PC-9 (cell line): ENCODE measurements around the gene KRTAP10-3. TPM values are rescaled to one million over a fixed set of nuclear protein-coding genes. Genes with fewer than 3 reads are reported as not detected.
"Not testable (repeated sequence)": the region's sequence is repeated elsewhere in the genome, so short reads cannot be mapped to it uniquely, and the experiment has no call there.

ENCODE experiments used
- BruUV-seq: library from RNA; stranded (reverse); fragments of 400-500 nt; replicated peaks from 2 replicates; lab custom pipeline; 2021; lab: Mats Ljungman, UMichigan
- CTCF ChIA-PET: fragments of 300-600 bp; sonication (Branson Sonifier 250); formaldehyde crosslinking; loops from one replicate; lab custom pipeline; 2022; ENCODE audit warnings: antibody characterized with exemption; lab: Charles Lee
- POLR2A ChIA-PET: fragments of 300-600 bp; sonication (Branson Sonifier 250); formaldehyde crosslinking; loops from one replicate; lab custom pipeline; 2022; ENCODE audit warnings: antibody characterized with exemption; ENCODE audit not compliant: unreplicated experiment; lab: Charles Lee
- DNase-seq, 2 experiments: peaks; one replicate each; pipeline versions ENCODE4 v3.0.0 to v3.0.0-alpha.2; 2015 to 2022; ENCODE audit warnings: mixed read lengths in 1 of 2
- H2AFZ ChIP-seq: fragments of 200-600 bp; sonication (generic); 2 replicates; pipeline ENCODE4 v1.8.1; 2017; ENCODE audit warnings: antibody characterized with exemption
- H3F3A ChIP-seq: fragments of 200-600 bp; sonication (generic); 2 replicates; pipeline ENCODE4 v1.8.1; 2017; ENCODE audit warnings: antibody characterized with exemption, mild to moderate bottlenecking, low read depth; ENCODE audit not compliant: insufficient read depth
- H3K27ac ChIP-seq: fragments of 200-600 bp; sonication (generic); 2 replicates; pipeline ENCODE4 v1.6.1; 2016; ENCODE audit warnings: mixed run types
- H3K27me3 ChIP-seq: fragments of 200-600 bp; sonication (generic); 2 replicates; pipeline ENCODE4 v1.6.1; 2016; ENCODE audit warnings: low read depth, mixed run types; ENCODE audit not compliant: insufficient read depth
- H3K36me3 ChIP-seq: fragments of 200-600 bp; sonication (generic); 2 replicates; pipeline ENCODE4 v1.6.1; 2016; ENCODE audit warnings: low read depth, mixed run types
- H3K4me1 ChIP-seq: fragments of 200-600 bp; sonication (generic); replicated peaks from 2 replicates; pipeline ENCODE4 v1.6.1; 2016; ENCODE audit warnings: mixed run types; ENCODE audit not compliant: insufficient read depth
- H3K4me2 ChIP-seq: fragments of 200-600 bp; sonication (generic); 2 replicates; pipeline ENCODE4 v1.6.1; 2017; ENCODE audit warnings: mixed run types
- H3K4me3 ChIP-seq: fragments of 200-600 bp; sonication (generic); 2 replicates; pipeline ENCODE4 v1.6.1; 2016; ENCODE audit warnings: mixed run types
- H3K79me2 ChIP-seq: fragments of 200-600 bp; sonication (generic); 2 replicates; pipeline ENCODE4 v1.6.1; 2017; ENCODE audit warnings: low read depth, mixed run types
- H3K9me2 ChIP-seq: fragments of 200-600 bp; sonication (generic); 2 replicates; pipeline ENCODE4 v1.8.1; 2017; ENCODE audit warnings: mild to moderate bottlenecking; ENCODE audit not compliant: insufficient read depth
- H3K9me3 ChIP-seq: fragments of 200-600 bp; sonication (generic); 2 replicates; pipeline ENCODE4 v1.8.1; 2016; ENCODE audit warnings: low read depth; ENCODE audit not compliant: insufficient read depth
- H4K20me1 ChIP-seq: fragments of 200-600 bp; sonication (generic); 2 replicates; pipeline ENCODE4 v1.8.1; 2017; ENCODE audit not compliant: insufficient read depth
- CTCF ChIP-seq: fragments of 200-600 bp; sonication (generic); conservative IDR thresholded peaks from 2 replicates; pipeline ENCODE4 v1.6.1; 2017; ENCODE audit warnings: mixed run types, antibody characterized with exemption, mild to moderate bottlenecking, moderate library complexity
- EZH2 ChIP-seq: fragments of 200-600 bp; sonication (generic); IDR thresholded peaks from 2 replicates; pipeline ENCODE4 v1.8.0; 2017; ENCODE audit warnings: antibody characterized with exemption, low read depth
- intact Hi-C: fragments of 100-400 bp; cut with micrococcal nuclease; formaldehyde crosslinking; loops from one replicate; pipeline ENCODE4 v1.10.0; 2022; ENCODE audit not compliant: unreplicated experiment
- total RNA-seq: library from RNA; stranded (reverse); gene quantifications from 2 replicates; pipeline ENCODE4 v1.2.3, GENCODE V29; 2021

KRTAP10-3 gene
- total RNA-seq, 1 experiment from 2014 or later = not detected

GRCh38 chr21:44603109-44603875, 44.7 kb upstream of the KRTAP10-3 start:
- Histone ChIP-seq H3K9me2 (no peaks in the 10 kb centered on the region), H3F3A (no peaks in the 10 kb centered on the region), H3K9me3 (no peaks in the 10 kb centered on the region), H3K4me3 (no peak overlapping the region), H4K20me1 (no peaks in the 10 kb centered on the region), H3K36me3 (no peaks in the 10 kb centered on the region), H3K27me3 (peaks cover 66% of the 10 kb centered on the region), H2AFZ (no peak overlapping the region), H3K4me2 (no peak overlapping the region), H3K79me2 (no peaks in the 10 kb centered on the region), H3K4me1 (no peaks in the 10 kb centered on the region), H3K27ac (no peak overlapping the region)
- ChIA-PET POLR2A (no interaction called here), CTCF (no interaction called here)
- intact Hi-C loops = no loop called here
- TF ChIP-seq EZH2 = no peak
- TF ChIP-seq CTCF = no peak
- no peak for DNase-seq
- BruUV-seq = no TSS peak

- no peaks in the 10 kb centered on the region for H3K9me2 ChIP-seq
- H3K4me2 ChIP-seq = no peak overlapping the region
- H3K36me3 ChIP-seq = no peaks in the 10 kb centered on the region
- no peak for TF ChIP-seq EZH2
- no peak for TF ChIP-seq CTCF
- H4K20me1 ChIP-seq = no peaks in the 10 kb centered on the region
- H3K4me1 ChIP-seq = no peaks in the 10 kb centered on the region
- ChIA-PET CTCF (no interaction called here), POLR2A (no interaction called here)
- H3F3A ChIP-seq = no peaks in the 10 kb centered on the region
- no peak for DNase-seq
- BruUV-seq = no TSS peak
- H3K79me2 ChIP-seq = no peaks in the 10 kb centered on the region
- H3K27me3 ChIP-seq = peaks cover 65% of the 10 kb centered on the region
- H3K27ac ChIP-seq = no peak overlapping the region
- H2AFZ ChIP-seq = no peak overlapping the region
- H3K9me3 ChIP-seq = no peaks in the 10 kb centered on the region
- intact Hi-C loops = no loop called here
- no peak overlapping the region for H3K4me3 ChIP-seq
These were observed 43.9 kb upstream of the KRTAP10-3 start for GRCh38 chr21:44602463-44602850.

- Histone ChIP-seq H4K20me1 (no peaks in the 10 kb centered on the region), H3K4me3 (no peak overlapping the region), H2AFZ (no peak overlapping the region), H3K9me3 (no peaks in the 10 kb centered on the region), H3K9me2 (no peaks in the 10 kb centered on the region), H3K4me1 (no peaks in the 10 kb centered on the region), H3K27ac (no peak overlapping the region), H3K27me3 (peaks cover 62% of the 10 kb centered on the region), H3K79me2 (no peaks in the 10 kb centered on the region), H3K4me2 (no peak overlapping the region), H3K36me3 (no peaks in the 10 kb centered on the region), H3F3A (no peaks in the 10 kb centered on the region)
- CTCF ChIA-PET = no interaction called here
- POLR2A ChIA-PET = no interaction called here
- DNase-seq = no peak
- BruUV-seq = no TSS peak
- intact Hi-C loops = no loop called here
- TF ChIP-seq CTCF = no peak
- no peak for TF ChIP-seq EZH2
These were observed 43.2 kb upstream of the KRTAP10-3 start for GRCh38 chr21:44601596-44602462.

GRCh38 chr21:44601091-44601490, 42.5 kb upstream of the KRTAP10-3 start:
- H3K36me3 ChIP-seq, H3F3A ChIP-seq, POLR2A ChIA-PET, H3K9me3 ChIP-seq, H3K4me1 ChIP-seq, DNase-seq, H3K4me2 ChIP-seq, intact Hi-C loops, H3K4me3 ChIP-seq, H3K79me2 ChIP-seq, H4K20me1 ChIP-seq, H3K27ac ChIP-seq, H2AFZ ChIP-seq, H3K9me2 ChIP-seq, CTCF ChIA-PET, BruUV-seq: not testable (repeated sequence)
- peaks cover 59% of the 10 kb centered on the region for H3K27me3 ChIP-seq
